ENCODE measurements around the gene CCSAP.

Gene CCSAP

GRCh38 chr1:229372251-229372650 lies 29.4 kb upstream of the CCSAP start:
- H3K27me3 ChIP-seq (ENCODE audit: insufficient read depth, low read depth, severe bottlenecking): no peaks in the 10 kb centered on the region
- no peak overlapping the region for H3K27ac ChIP-seq
- DNase-seq: no peak
- TF ChIP-seq CTCF (IDR thresholded peaks at IDR 0.05; ENCODE audit: low read depth, low read length): no peak
- H3K9me3 ChIP-seq (ENCODE audit: severe bottlenecking): no peaks in the 10 kb centered on the region
- no peak overlapping the region for H3K4me3 ChIP-seq (ENCODE audit: low read depth, low read length)
- H3K36me3 ChIP-seq: no peaks in the 10 kb centered on the region

GRCh38 chr1:229371624-229372023 lies 28.8 kb upstream of the CCSAP start:
- no peak overlapping the region for H3K4me3 ChIP-seq (ENCODE audit: low read depth, low read length)
- no peak for DNase-seq
- TF ChIP-seq CTCF (IDR thresholded peaks at IDR 0.05; ENCODE audit: low read depth, low read length): no peak

GRCh38 chr1:229370601-229371021 lies 27.8 kb upstream of the CCSAP start:
- Histone ChIP-seq H3K4me3 (ENCODE audit: low read depth, low read length) (no peak overlapping the region), H3K36me3 (no peaks in the 10 kb centered on the region), H3K27ac (no peak overlapping the region), H3K9me3 (ENCODE audit: severe bottlenecking) (no peaks in the 10 kb centered on the region), H3K27me3 (ENCODE audit: insufficient read depth, low read depth, severe bottlenecking) (no peaks in the 10 kb centered on the region)
- no peak for TF ChIP-seq CTCF (IDR thresholded peaks at IDR 0.05; ENCODE audit: low read depth, low read length)
- no peak for DNase-seq

More at GRCh38 chr1:229371624-229372023, 28.8 kb upstream of the CCSAP start:
- Histone ChIP-seq H3K27ac (no peak overlapping the region), H3K27me3 (ENCODE audit: insufficient read depth, low read depth, severe bottlenecking) (no peaks in the 10 kb centered on the region), H3K9me3 (ENCODE audit: severe bottlenecking) (no peaks in the 10 kb centered on the region), H3K36me3 (no peaks in the 10 kb centered on the region)

GRCh38 chr1:229368347-229368746 lies 25.5 kb upstream of the CCSAP start:
- H3K9me3 ChIP-seq (ENCODE audit: severe bottlenecking): no peaks in the 10 kb centered on the region
- no peaks in the 10 kb centered on the region for H3K27me3 ChIP-seq (ENCODE audit: insufficient read depth, low read depth, severe bottlenecking)
- TF ChIP-seq CTCF (IDR thresholded peaks at IDR 0.05; ENCODE audit: low read depth, low read length): no peak
- H3K27ac ChIP-seq: no peak overlapping the region
- no peak overlapping the region for H3K4me3 ChIP-seq (ENCODE audit: low read depth, low read length)
- no peak for DNase-seq
- H3K36me3 ChIP-seq: no peaks in the 10 kb centered on the region

GRCh38 chr1:229365569-229365968 lies 22.7 kb upstream of the CCSAP start:
- no peaks in the 10 kb centered on the region for H3K27me3 ChIP-seq (ENCODE audit: insufficient read depth, low read depth, severe bottlenecking)
- H3K36me3 ChIP-seq: no peaks in the 10 kb centered on the region
- H3K27ac ChIP-seq: no peak overlapping the region
- H3K4me3 ChIP-seq (ENCODE audit: low read depth, low read length): no peak overlapping the region
- no peak for TF ChIP-seq CTCF (IDR thresholded peaks at IDR 0.05; ENCODE audit: low read depth, low read length)
- DNase-seq: no peak
- no peaks in the 10 kb centered on the region for H3K9me3 ChIP-seq (ENCODE audit: severe bottlenecking)

All from WERI-Rb-1 (cell line).